SIG-M5 treated with dmso at 0.1 percent for 504 hours (cell line): ENCODE measurements around the gene TRPV6.

Experiments used
- DNase-seq: peaks from one replicate; lab custom pipeline; 2025; ENCODE audit not compliant: unreplicated experiment; lab: John Stamatoyannopoulos, UW

The TRPV6 gene

GRCh38 chr7:142855114-142855743 is 30.3 kb downstream of the TRPV6 start:
- no peak for DNase-seq

DNA sequence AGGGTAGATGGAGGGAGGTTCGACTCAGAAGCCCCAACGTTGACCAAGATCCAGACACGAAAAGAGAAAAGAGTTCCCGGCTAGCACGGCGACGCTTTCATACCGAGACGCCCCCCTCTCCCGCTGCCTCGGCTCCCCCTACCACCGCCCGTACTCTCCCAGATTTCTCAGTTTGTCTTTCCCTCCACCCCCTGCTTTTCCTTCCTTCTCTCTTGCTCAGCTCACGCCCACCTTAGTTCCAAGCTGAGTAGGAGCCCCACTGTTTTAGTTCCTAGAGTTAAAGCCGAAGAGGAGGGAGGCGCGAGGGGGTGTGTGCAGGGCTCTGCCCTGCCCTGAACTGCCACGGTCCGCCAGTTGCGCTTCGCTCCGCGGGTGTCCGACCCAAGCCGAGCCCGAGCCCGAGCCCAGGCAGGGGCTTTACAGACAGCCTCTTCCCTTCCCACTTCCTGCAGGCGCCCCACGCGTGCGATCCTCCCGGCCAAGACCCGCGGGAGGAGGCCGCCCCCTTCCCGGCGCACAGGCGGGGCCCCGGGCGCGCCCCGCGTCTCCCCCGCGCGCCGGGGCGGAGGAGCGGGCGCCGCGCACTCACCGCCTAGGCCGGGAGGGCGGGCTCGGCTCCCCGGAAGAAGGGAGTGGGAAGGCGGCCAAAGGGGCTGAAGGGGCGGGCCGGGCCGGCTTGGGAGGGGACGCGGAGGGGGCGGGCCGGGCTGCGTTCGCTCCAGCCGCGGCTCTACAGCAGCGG is 31.0 kb downstream of the TRPV6 start, which contains the start of gene EPHB6:
Gene EPHB6 (plus strand): TSS at position 705 of the 742 bp plus-strand sequence. CDS start 8,152 bp downstream, outside the sequence.
- peak; percentile 51 for DNase-seq

GRCh38 chr7:142853739-142854371 is 31.7 kb downstream of the TRPV6 start:
- peak; percentile 85 for DNase-seq

DNA sequence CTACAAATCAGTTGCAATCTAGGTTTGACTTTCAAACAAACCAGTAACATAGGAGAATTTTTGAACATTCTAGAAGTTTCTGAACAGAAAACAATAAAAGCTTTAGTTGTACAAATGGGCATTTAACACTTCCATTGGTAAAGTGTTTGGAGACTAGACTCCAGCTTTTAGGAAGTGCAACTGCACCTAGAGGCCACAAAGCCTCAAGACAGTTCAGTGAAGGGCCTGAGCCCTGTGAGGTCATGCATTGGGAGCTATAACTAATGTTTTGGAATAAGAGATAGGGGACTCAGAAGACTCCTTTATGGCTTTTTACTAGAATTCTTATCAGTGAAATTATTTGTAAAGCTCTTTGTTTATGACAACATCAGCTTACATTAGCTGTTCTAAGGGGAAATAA is 33.6 kb downstream of the TRPV6 start:
- DNase-seq, result no peak

GRCh38 chr7:142851269-142851668 is 34.3 kb downstream of the TRPV6 start:
- no peak for DNase-seq

DNA sequence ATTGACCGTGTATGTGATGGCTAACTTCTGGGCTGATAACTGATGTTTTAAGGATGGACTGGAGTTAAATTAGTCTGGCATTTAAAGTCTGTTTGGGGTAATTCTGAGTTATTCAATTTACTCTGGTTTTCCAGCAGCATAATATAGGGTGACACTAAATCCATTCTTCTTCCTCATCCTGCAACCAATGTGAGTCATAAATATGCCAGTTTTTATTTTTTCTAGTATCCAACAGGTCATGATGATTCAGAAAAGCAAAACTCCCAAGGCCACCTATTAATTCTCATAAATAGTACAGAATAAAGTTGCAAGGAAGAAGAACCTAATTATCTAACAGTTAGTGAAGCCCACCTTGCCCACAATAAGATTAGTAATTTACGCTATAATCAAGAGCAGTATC is 38.2 kb downstream of the TRPV6 start:
- no peak for DNase-seq

GRCh38 chr7:142842251-142842766 is 43.2 kb downstream of the TRPV6 start:
- DNase-seq, result no peak

DNA sequence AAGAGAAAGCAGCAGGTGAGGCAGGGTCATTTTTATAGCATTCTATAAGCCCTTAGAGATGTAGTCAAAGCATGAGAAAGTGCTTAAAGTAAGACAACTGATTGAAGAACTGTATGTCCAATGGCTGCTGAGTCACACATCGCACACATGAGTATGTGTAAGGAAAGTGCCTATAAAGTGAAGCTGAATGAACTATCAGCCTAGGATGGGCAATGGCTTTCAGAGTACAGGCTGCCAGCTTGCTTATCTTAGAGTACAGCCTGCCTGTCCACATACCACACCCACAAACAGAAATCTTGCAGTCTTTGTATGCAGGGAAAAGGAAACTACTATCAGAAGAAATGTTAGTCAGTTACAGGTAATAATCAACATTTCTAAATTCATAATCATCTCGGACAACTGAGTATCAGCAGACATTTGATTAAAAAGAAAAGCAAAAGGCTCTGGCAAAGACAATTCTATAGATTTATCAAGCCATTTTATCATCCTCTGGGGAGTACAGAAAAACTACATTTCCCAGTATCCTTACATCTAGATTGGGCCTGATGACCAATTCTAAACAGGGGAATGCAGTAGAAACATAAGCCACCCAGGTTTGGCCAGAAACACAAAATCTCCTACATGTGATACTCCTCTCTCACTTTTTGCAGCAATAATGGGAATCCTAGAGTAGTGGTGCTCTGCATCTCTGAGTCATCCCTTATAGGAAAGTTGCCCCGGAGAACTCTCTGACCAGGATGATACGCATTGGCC is 46.9 kb downstream of the TRPV6 start:
- no peak for DNase-seq

- DNase-seq, result no peak
Observed at GRCh38 chr7:142836426-142836825, 49.1 kb downstream of the TRPV6 start.

DNA sequence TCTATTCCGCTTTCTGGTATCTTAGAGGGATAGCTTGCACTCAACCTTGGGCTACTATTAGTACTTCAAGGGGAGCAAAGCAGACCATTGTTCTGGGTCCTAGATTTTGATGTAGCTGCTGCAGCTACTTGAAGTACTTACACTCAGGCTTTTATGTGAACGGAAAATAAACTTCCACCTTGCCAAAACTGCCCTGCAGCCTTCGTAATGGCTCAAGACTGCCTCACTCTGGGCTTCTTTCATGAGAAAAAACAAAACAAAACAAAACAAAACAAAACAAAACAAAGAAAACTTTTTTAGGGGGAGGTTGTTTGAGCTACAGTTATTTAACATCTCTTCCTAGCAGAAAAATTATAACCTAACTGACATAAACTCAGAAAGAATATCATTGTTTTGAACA is 50.1 kb downstream of the TRPV6 start:
- no peak for DNase-seq

DNA sequence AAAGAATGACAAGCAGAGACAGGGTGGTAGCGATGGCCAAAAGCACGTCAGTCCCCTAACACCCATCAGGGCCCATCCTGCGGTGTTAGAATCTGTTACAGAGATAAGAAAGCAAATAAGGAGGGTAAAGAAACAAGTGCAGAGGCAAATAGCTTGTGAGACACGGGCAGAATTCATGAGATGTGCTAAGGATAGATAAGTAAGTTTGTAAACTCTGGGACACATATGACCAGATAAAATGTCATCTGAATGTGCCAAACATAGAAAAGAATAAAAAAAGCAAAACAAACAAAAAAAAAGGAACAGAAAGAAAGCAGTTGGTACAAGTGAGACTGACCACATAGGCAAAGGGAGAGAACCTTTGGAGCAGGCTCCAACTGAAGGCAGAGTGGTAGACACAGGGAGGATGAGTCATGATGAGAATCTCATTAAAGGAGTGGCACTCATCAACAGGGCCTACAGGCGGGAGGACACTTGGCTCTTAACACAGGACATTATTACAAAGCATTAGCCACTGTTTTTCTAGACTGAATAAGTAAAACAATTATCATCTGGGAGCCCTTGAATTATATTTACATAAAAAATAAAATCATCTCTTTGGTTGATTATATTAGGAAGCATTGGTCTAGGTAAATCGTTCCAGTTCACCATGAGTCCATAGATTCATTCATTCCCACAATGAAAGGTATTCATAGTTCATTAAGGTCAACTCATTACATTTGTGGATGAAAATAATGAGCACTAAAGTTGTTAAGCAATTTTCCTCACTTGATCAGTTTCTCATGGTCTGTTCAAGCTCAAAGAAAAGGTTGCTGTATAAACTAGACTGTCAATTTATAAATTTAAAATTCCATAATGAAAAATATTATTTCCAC is 52.1 kb downstream of the TRPV6 start:
- DNase-seq, result no peak

- DNase-seq, result no peak
Observed at GRCh38 chr7:142832417-142832816, 53.1 kb downstream of the TRPV6 start.

DNA sequence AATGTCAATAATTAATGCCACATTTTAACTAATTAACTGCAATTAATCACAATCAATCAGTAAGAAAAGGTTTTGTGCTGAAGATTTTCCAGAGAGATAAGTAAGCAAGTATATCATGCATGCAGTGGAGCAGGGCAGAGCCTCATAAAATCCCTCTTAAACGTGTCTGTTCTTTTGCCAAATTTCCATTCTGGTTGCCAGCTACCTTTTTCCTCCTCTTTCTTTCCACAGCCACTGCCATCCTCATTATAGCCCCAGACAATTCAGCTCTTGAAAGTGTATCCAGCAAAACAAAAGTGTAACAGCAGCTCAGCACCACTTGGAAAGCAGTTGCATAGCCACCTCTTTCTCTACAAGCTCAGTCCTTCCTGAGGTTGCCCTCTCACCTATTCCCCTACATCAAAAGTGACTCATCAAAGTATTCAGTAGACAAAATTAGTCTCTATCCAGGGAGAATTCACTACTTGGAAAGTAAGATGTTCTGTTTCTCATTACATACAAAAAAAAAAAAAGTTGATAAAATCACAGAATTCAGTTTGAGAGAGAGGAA is 57.5 kb downstream of the TRPV6 start:
- DNase-seq, result no peak

DNA sequence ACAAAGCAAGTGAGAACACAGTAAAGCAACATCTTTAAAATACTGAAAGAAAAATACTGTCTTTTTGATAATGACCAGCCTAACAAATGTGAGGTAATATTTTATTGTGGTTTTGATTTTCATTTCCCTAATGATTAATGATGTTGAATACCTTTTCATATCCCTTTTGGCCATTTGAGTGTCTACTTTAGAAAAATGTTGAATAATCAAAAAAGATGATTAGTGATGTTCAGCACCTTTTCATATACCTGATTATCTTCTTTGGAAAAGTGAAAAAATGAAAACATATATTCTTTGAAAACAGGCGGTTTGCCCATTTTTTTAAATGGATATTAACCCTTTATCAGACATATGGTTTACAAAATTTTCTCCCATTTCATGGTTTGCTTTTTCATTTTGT is 62.8 kb downstream of the TRPV6 start:
- DNase-seq, result no peak
